DOHH2 (cell line): ENCODE measurements around the gene GAREM1.

Experiments used
- H3F3A ChIP-seq: fragments of 200-600 bp; sonication (generic), shearing (Covaris generic); 2 replicates; pipeline ENCODE4 v1.6.0; 2016; ENCODE audit warnings: antibody characterized with exemption, mild to moderate bottlenecking; ENCODE audit not compliant: control insufficient read depth, insufficient read depth
- H3K27ac ChIP-seq: fragments of 200-600 bp; sonication (generic); 2 replicates; pipeline ENCODE4 v1.5.1; 2014; ENCODE audit warnings: low read depth, mild to moderate bottlenecking, low read length, moderate library complexity
- H3K27me3 ChIP-seq: fragments of 200-600 bp; sonication (generic); 2 replicates; pipeline ENCODE4 v1.6.1; 2014; ENCODE audit warnings: mild to moderate bottlenecking, low read length, mixed read lengths; ENCODE audit not compliant: control insufficient read depth
- H3K36me3 ChIP-seq: fragments of 200-600 bp; sonication (generic); 2 replicates; pipeline ENCODE4 v1.6.1; 2014; ENCODE audit warnings: mild to moderate bottlenecking, low read length, moderate library complexity, mixed read lengths; ENCODE audit not compliant: control insufficient read depth
- H3K4me1 ChIP-seq: fragments of 200-600 bp; sonication (generic); 2 replicates; pipeline ENCODE4 v1.6.1; 2014; ENCODE audit warnings: mild to moderate bottlenecking, low read length, mixed read lengths; ENCODE audit not compliant: control insufficient read depth
- H3K4me2 ChIP-seq: fragments of 200-600 bp; sonication (generic); 2 replicates; pipeline ENCODE4 v1.6.0; 2014; ENCODE audit warnings: mild to moderate bottlenecking, low read length, moderate library complexity
- H3K4me3 ChIP-seq: fragments of 200-600 bp; sonication (generic); 2 replicates; pipeline ENCODE4 v1.5.1; 2014; ENCODE audit warnings: mild to moderate bottlenecking, low read length, mixed read lengths
- H3K79me2 ChIP-seq: fragments of 200-600 bp; sonication (generic); 2 replicates; pipeline ENCODE4 v1.6.1; 2014; ENCODE audit warnings: mild to moderate bottlenecking, low read length, mixed read lengths; ENCODE audit not compliant: control insufficient read depth
- H3K9me2 ChIP-seq: fragments of 200-600 bp; sonication (generic); replicated peaks from 2 replicates; pipeline ENCODE4 v1.6.1; 2014; ENCODE audit warnings: mild to moderate bottlenecking, low read length, mixed read lengths; ENCODE audit not compliant: control insufficient read depth
- H3K9me3 ChIP-seq: fragments of 200-600 bp; sonication (generic); 2 replicates; pipeline ENCODE4 v1.6.1; 2014; ENCODE audit warnings: antibody characterized with exemption, low read length, mixed read lengths; ENCODE audit not compliant: control insufficient read depth, insufficient read depth
- H4K20me1 ChIP-seq: fragments of 200-600 bp; sonication (generic); 2 replicates; pipeline ENCODE4 v1.6.0; 2014; ENCODE audit warnings: low read depth, mild to moderate bottlenecking, antibody characterized with exemption, low read length, moderate library complexity; ENCODE audit not compliant: control insufficient read depth, insufficient read depth
- EZH2phosphoT487 ChIP-seq: fragments of 200-600 bp; sonication (generic); IDR thresholded peaks from 2 replicates; pipeline ENCODE4 v1.6.1; 2017; ENCODE audit warnings: borderline replicate concordance, mild to moderate bottlenecking, antibody characterized with exemption, low read length, moderate library complexity, mixed read lengths
- TF ChIP-seq, protein P1 (sequence below): fragments of 200-600 bp; sonication (generic); IDR thresholded peaks from one replicate; pipeline ENCODE4 v1.5.1; 2014; ENCODE audit warnings: antibody characterized with exemption, mild to moderate bottlenecking, low read depth, low read length; ENCODE audit not compliant: poor library complexity, severe bottlenecking

The GAREM1 gene

DNA sequence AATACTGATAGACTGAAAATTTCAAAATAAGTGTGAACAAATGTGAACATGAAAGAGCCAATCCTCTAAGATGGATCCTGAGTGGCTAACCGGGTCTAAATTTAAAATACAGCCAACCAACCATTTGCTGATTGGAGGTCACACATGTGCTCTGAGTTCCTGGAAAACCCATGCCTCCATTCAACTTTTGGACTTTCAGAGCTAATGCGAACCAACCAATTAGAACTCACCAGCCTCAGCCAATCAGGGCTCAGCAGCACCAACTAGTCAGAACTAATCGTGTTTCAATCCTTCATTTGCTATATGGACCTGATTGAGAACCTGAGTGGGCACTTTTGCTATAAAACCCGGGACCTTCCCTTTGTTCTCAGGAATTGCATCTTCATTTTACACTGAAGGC is 169.3 kb downstream of the GAREM1 start:
- Histone ChIP-seq H3K36me3 (no peaks in the 10 kb centered on the region), H3F3A (no peaks in the 10 kb centered on the region), H3K9me3 (no peaks in the 10 kb centered on the region), H3K4me2 (no peak overlapping the region), H3K4me3 (no peak overlapping the region), H3K27ac (no peak overlapping the region), H3K9me2 (no peaks in the 10 kb centered on the region), H3K27me3 (no peaks in the 10 kb centered on the region), H3K4me1 (peaks cover 4% of the 10 kb centered on the region; the same call in 1 of the 2 replicates), H3K79me2 (no peaks in the 10 kb centered on the region), H4K20me1 (no peaks in the 10 kb centered on the region)
- no peak for TF ChIP-seq EZH2phosphoT487
- TF ChIP-seq, protein P1, sequence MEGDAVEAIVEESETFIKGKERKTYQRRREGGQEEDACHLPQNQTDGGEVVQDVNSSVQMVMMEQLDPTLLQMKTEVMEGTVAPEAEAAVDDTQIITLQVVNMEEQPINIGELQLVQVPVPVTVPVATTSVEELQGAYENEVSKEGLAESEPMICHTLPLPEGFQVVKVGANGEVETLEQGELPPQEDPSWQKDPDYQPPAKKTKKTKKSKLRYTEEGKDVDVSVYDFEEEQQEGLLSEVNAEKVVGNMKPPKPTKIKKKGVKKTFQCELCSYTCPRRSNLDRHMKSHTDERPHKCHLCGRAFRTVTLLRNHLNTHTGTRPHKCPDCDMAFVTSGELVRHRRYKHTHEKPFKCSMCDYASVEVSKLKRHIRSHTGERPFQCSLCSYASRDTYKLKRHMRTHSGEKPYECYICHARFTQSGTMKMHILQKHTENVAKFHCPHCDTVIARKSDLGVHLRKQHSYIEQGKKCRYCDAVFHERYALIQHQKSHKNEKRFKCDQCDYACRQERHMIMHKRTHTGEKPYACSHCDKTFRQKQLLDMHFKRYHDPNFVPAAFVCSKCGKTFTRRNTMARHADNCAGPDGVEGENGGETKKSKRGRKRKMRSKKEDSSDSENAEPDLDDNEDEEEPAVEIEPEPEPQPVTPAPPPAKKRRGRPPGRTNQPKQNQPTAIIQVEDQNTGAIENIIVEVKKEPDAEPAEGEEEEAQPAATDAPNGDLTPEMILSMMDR, result no peak

- H3K4me2 ChIP-seq, result no peak overlapping the region
- no peak overlapping the region for H3K27ac ChIP-seq
Measured at GRCh38 chr18:32300914-32301313, 169.8 kb downstream of the GAREM1 start.

GRCh38 chr18:32299484-32299883 is 171.2 kb downstream of the GAREM1 start:
- TF ChIP-seq, protein P1, result no peak
- TF ChIP-seq EZH2phosphoT487, result no peak
- Histone ChIP-seq H3K9me3 (no peaks in the 10 kb centered on the region), H3K79me2 (no peaks in the 10 kb centered on the region), H3F3A (no peaks in the 10 kb centered on the region), H3K4me1 (peaks cover 4% of the 10 kb centered on the region; the same call in 1 of the 2 replicates), H3K36me3 (no peaks in the 10 kb centered on the region), H3K4me2 (no peak overlapping the region), H3K27me3 (no peaks in the 10 kb centered on the region), H4K20me1 (no peaks in the 10 kb centered on the region), H3K9me2 (no peaks in the 10 kb centered on the region), H3K27ac (no peak overlapping the region), H3K4me3 (no peak overlapping the region)

More at GRCh38 chr18:32300914-32301313, 169.8 kb downstream of the GAREM1 start:
- no peak overlapping the region for H3K4me3 ChIP-seq
- no peaks in the 10 kb centered on the region for H3K36me3 ChIP-seq
- H4K20me1 ChIP-seq, result no peaks in the 10 kb centered on the region
- no peaks in the 10 kb centered on the region for H3K27me3 ChIP-seq
- H3K9me2 ChIP-seq, result no peaks in the 10 kb centered on the region
- H3K79me2 ChIP-seq, result no peaks in the 10 kb centered on the region
- H3K4me1 ChIP-seq, result peaks cover 4% of the 10 kb centered on the region; the same call in 1 of the 2 replicates
- no peaks in the 10 kb centered on the region for H3F3A ChIP-seq
- no peak for TF ChIP-seq EZH2phosphoT487
- TF ChIP-seq, protein P1, result no peak
- no peaks in the 10 kb centered on the region for H3K9me3 ChIP-seq
